ENCODE data around the gene MICAL3.

The MICAL3 gene

DNA sequence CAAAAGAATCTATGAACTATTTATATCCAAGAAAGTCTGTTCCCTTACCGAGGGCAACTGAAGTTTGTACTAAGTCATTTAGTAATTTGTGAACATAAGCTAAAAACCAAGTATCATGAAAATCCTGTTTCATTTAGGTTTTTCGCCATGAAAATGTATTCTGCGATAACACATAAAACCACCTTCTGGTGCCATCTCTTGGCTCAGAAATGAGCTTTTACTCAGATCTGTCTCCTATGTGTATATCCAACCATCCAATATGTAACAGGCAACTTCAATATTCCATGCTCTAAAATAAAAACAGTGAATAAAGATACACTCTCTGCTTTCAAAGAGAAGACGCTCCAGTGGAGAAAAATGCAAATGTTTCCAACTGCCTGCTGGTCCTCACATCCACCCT lies 132.0 kb downstream of the MICAL3 start:
- Mint-ChIP-seq H3K9me3 (no peaks in the 10 kb centered on the region), H3K27ac (ENCODE audit: low read depth) (no peak overlapping the region), H3K36me3 (ENCODE audit: insufficient read depth) (peaks cover 34% of the 10 kb centered on the region), H3K4me3 (no peak overlapping the region), H3K4me1 (no peaks in the 10 kb centered on the region), H3K27me3 (no peaks in the 10 kb centered on the region)
- no peak for ATAC-seq (replicated peaks; ENCODE audit: extremely low read depth, poor library complexity, severe bottlenecking)
- no peak for DNase-seq (ENCODE audit: low spot score in 2 of 2)

DNA sequence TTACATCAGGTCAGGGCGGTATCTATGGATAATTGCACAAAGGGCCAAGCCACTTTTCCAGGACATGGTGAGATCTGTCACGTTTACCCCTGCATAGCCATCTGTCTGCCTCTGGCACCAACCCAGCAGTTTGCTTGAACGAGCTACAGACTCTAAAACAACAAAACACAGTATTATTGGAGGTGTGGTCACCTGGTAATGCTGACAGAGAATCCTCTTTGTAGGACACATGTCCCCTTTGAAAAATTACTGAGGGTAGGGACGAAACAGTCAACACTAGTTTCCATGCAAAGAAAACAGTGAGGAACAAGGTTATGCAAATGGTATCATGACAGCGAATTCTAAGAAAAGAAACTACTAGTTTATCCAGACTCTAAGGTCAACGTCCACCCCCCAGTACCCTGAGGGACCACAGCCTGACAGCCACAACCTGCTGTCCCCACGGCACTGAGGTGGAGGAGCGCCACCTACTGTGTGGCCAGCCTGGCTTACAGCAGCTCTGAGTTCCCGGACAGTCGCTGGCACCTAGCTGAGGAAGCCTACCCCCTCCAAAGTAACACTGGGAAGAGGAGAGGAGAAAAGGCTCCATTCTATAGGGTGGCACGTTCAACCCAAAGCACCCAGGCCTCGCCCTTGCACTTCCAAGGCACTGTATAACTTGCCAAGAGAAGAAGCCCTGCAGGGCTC lies 132.7 kb downstream of the MICAL3 start:
- no peaks in the 10 kb centered on the region for H3K4me1 Mint-ChIP-seq
- H3K36me3 Mint-ChIP-seq (ENCODE audit: insufficient read depth) = peaks cover 37% of the 10 kb centered on the region
- DNase-seq (ENCODE audit: low spot score in 2 of 2) (no peak), ATAC-seq (replicated peaks; ENCODE audit: extremely low read depth, poor library complexity, severe bottlenecking) (no peak)
- no peaks in the 10 kb centered on the region for H3K9me3 Mint-ChIP-seq
- no peaks in the 10 kb centered on the region for H3K27me3 Mint-ChIP-seq
- H3K27ac Mint-ChIP-seq (ENCODE audit: low read depth) = no peak overlapping the region
- H3K4me3 Mint-ChIP-seq = no peak overlapping the region

DNA sequence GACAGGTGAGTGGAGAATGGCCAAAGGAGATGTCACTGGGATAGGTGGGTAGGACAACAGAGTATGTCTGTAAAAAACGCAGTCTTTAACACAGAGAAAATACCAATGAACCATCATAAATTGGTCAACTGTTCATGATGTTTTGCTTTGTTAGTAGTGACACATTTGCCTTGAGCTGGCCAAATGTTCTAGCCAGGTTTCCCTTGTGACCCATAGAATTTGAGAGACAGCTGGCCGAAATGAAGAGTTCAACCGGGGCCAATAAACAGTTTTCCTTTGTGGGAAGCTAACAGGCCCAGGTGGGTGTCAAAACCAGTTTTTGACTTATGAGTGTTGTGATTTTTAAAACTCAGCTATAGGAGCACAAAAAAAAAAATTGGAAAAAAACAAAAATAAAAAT lies 133.5 kb downstream of the MICAL3 start:
- no peak for ATAC-seq (replicated peaks; ENCODE audit: extremely low read depth, poor library complexity, severe bottlenecking)
- H3K27me3 Mint-ChIP-seq = no peaks in the 10 kb centered on the region
- no peak overlapping the region for H3K27ac Mint-ChIP-seq (ENCODE audit: low read depth)
- peaks cover 33% of the 10 kb centered on the region for H3K36me3 Mint-ChIP-seq (ENCODE audit: insufficient read depth)
- H3K4me1 Mint-ChIP-seq = no peaks in the 10 kb centered on the region
- H3K9me3 Mint-ChIP-seq = no peaks in the 10 kb centered on the region
- DNase-seq (ENCODE audit: low spot score in 2 of 2) = no peak
- H3K4me3 Mint-ChIP-seq = no peak overlapping the region

GRCh38 chr22:17890245-17890671 lies 134.1 kb downstream of the MICAL3 start:
- ATAC-seq (replicated peaks; ENCODE audit: extremely low read depth, poor library complexity, severe bottlenecking) (no peak), DNase-seq (ENCODE audit: low spot score in 2 of 2) (no peak)
- Mint-ChIP-seq H3K9me3 (no peaks in the 10 kb centered on the region), H3K4me3 (no peak overlapping the region), H3K4me1 (no peaks in the 10 kb centered on the region), H3K27ac (ENCODE audit: low read depth) (no peak overlapping the region), H3K27me3 (no peaks in the 10 kb centered on the region), H3K36me3 (ENCODE audit: insufficient read depth) (peaks cover 30% of the 10 kb centered on the region)

- Mint-ChIP-seq H3K27me3 (no peaks in the 10 kb centered on the region), H3K27ac (ENCODE audit: low read depth) (no peak overlapping the region), H3K4me3 (no peak overlapping the region), H3K9me3 (no peaks in the 10 kb centered on the region), H3K4me1 (no peaks in the 10 kb centered on the region), H3K36me3 (ENCODE audit: insufficient read depth) (peaks cover 32% of the 10 kb centered on the region)
- DNase-seq (ENCODE audit: low spot score in 2 of 2) = no peak
- ATAC-seq (replicated peaks; ENCODE audit: extremely low read depth, poor library complexity, severe bottlenecking) = no peak
Observed at GRCh38 chr22:17888855-17889254, 135.5 kb downstream of the MICAL3 start.

DNA sequence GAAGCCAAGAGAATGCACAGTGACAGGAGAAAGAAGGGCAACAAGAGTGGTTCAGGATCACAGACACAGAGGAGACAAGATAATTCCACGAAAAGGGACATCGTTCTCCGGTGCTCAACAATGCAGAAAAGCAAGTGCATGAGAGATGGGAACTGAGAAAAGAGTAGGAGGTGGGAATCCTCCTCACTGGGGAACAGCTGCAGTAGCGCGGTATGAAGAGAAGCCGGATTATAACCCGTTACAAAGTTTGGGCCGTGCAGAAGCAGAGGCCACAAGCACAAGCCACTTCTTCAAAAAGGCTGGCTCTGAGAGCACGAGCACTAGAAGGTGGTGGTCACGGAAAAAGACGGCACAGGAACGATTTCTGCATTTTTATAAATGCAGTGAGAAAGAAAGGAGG lies 135.9 kb downstream of the MICAL3 start:
- no peak overlapping the region for H3K27ac Mint-ChIP-seq (ENCODE audit: low read depth)
- H3K9me3 Mint-ChIP-seq = no peaks in the 10 kb centered on the region
- peaks cover 29% of the 10 kb centered on the region for H3K36me3 Mint-ChIP-seq (ENCODE audit: insufficient read depth)
- H3K4me1 Mint-ChIP-seq = no peaks in the 10 kb centered on the region
- ATAC-seq (replicated peaks; ENCODE audit: extremely low read depth, poor library complexity, severe bottlenecking) (no peak), DNase-seq (ENCODE audit: low spot score in 2 of 2) (no peak)
- H3K27me3 Mint-ChIP-seq = no peaks in the 10 kb centered on the region
- H3K4me3 Mint-ChIP-seq = no peak overlapping the region

DNA sequence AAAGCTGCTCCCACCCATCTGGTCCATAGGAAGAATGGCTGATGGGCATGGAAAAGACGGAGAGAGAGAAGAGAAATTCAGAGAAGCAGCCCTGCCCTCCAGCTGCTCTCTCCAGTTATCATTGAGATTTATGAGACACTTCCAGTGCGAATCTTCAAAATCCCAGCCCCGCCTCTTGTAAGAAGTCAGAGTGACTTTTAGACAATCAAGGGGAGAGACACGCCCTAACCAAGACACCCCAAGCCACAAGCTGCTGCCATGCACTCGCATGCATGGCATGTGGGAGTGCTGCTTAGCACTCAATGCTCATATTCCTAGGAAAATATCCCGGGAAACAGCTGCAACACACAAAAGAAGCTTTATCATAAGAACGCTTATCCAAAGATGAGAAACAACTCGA lies 139.5 kb downstream of the MICAL3 start:
- H3K4me1 Mint-ChIP-seq = peaks cover 6% of the 10 kb centered on the region
- H3K4me3 Mint-ChIP-seq = no peak overlapping the region
- DNase-seq (ENCODE audit: low spot score in 2 of 2) = no peak
- ATAC-seq (replicated peaks; ENCODE audit: extremely low read depth, poor library complexity, severe bottlenecking) = no peak
- H3K9me3 Mint-ChIP-seq = no peaks in the 10 kb centered on the region
- H3K36me3 Mint-ChIP-seq (ENCODE audit: insufficient read depth) = peaks cover 19% of the 10 kb centered on the region
- H3K27ac Mint-ChIP-seq (ENCODE audit: low read depth) = no peak overlapping the region
- no peaks in the 10 kb centered on the region for H3K27me3 Mint-ChIP-seq

DNA sequence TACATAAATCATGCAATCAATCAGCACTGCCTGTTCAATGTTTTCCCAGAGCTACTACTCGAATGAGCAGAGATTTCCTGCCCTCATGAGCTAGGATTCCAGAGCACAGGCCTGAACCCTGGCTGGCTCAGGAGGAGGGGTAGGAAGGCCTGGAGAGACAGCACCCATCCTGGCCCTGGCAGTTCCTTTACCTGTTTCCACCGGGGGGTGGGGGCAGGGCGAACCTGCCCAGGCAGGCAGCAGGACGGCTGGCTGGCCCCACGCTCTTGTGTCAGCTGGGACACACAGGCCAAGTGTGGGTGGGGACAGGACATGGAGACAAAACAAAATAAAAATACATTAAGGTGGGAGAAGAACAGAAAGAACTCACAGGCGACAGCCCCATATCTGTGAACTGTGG lies 140.3 kb downstream of the MICAL3 start:
- Mint-ChIP-seq H3K27me3 (no peaks in the 10 kb centered on the region), H3K4me3 (no peak overlapping the region)
- no peak for DNase-seq (ENCODE audit: low spot score in 2 of 2)

DNA sequence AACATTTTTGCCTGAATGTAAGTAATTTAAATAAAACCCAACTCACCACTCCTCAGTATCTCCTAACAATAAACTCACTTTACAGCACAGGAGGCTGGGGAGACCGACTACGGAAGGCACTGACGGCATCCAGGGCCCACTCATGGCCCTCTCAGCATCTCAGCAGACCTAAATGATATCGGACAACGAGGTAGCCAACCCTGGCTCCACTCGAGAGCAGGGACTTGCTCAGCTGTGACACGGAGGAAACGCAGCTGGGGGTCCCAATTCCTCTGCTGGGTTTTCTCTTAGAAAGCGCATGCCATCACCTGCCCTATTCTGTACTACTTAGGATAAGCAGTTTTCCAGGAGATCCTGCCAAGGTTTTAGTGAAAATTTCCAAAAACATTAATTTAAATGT lies 141.0 kb downstream of the MICAL3 start:
- H3K36me3 Mint-ChIP-seq (ENCODE audit: insufficient read depth) = peaks cover 19% of the 10 kb centered on the region

More for the DNA sequence above, 140.3 kb downstream of the MICAL3 start:
- Mint-ChIP-seq H3K36me3 (ENCODE audit: insufficient read depth) (peaks cover 21% of the 10 kb centered on the region), H3K4me1 (peaks cover 6% of the 10 kb centered on the region), H3K9me3 (no peaks in the 10 kb centered on the region), H3K27ac (ENCODE audit: low read depth) (no peak overlapping the region)
- ATAC-seq (replicated peaks; ENCODE audit: extremely low read depth, poor library complexity, severe bottlenecking) = no peak

GRCh38 chr22:17882727-17883126 lies 141.6 kb downstream of the MICAL3 start:
- Mint-ChIP-seq H3K9me3 (no peaks in the 10 kb centered on the region), H3K4me1 (peaks cover 6% of the 10 kb centered on the region), H3K27me3 (no peaks in the 10 kb centered on the region), H3K27ac (ENCODE audit: low read depth) (no peak overlapping the region), H3K36me3 (ENCODE audit: insufficient read depth) (peaks cover 19% of the 10 kb centered on the region), H3K4me3 (no peak overlapping the region)
- no peak for DNase-seq (ENCODE audit: low spot score in 2 of 2)
- no peak for ATAC-seq (replicated peaks; ENCODE audit: extremely low read depth, poor library complexity, severe bottlenecking)

More for the DNA sequence above, 141.0 kb downstream of the MICAL3 start:
- Mint-ChIP-seq H3K27ac (ENCODE audit: low read depth) (no peak overlapping the region), H3K4me1 (peaks cover 6% of the 10 kb centered on the region), H3K9me3 (no peaks in the 10 kb centered on the region), H3K4me3 (no peak overlapping the region), H3K27me3 (no peaks in the 10 kb centered on the region)
- DNase-seq (ENCODE audit: low spot score in 2 of 2) = no peak
- no peak for ATAC-seq (replicated peaks; ENCODE audit: extremely low read depth, poor library complexity, severe bottlenecking)

GRCh38 chr22:17882162-17882561 lies 142.2 kb downstream of the MICAL3 start:
- DNase-seq (ENCODE audit: low spot score in 2 of 2) = no peak
- no peaks in the 10 kb centered on the region for H3K27me3 Mint-ChIP-seq
- ATAC-seq (replicated peaks; ENCODE audit: extremely low read depth, poor library complexity, severe bottlenecking) = no peak
- H3K36me3 Mint-ChIP-seq (ENCODE audit: insufficient read depth) = peaks cover 15% of the 10 kb centered on the region
- no peak overlapping the region for H3K4me3 Mint-ChIP-seq
- peaks cover 6% of the 10 kb centered on the region for H3K4me1 Mint-ChIP-seq
- H3K9me3 Mint-ChIP-seq = no peaks in the 10 kb centered on the region
- H3K27ac Mint-ChIP-seq (ENCODE audit: low read depth) = no peak overlapping the region

DNA sequence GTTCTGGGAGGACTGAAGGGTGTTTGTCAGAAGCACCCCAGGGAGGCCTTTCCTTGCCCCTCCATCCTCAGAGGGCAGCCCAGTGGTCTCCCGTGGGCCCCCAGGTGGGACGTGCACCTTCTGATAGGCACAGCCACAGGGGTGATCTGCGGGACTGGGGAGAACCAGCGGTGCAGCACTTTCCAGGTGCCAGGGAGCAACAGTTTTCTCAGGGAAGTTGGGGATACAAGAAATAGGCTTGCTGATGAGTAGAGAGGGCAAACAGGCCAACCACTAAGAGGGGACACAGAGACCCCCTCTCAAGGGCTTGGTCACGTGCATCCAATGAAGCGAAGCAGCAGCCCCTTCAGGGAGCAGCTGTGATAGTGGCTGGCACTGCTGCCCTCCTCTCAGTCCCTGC lies 143.0 kb downstream of the MICAL3 start:
- H3K27ac Mint-ChIP-seq (ENCODE audit: low read depth) = no peak overlapping the region
- ATAC-seq (replicated peaks; ENCODE audit: extremely low read depth, poor library complexity, severe bottlenecking) (no peak), DNase-seq (ENCODE audit: low spot score in 2 of 2) (no peak)
- H3K4me1 Mint-ChIP-seq = peaks cover 6% of the 10 kb centered on the region
- no peaks in the 10 kb centered on the region for H3K9me3 Mint-ChIP-seq
- no peaks in the 10 kb centered on the region for H3K27me3 Mint-ChIP-seq
- no peak overlapping the region for H3K4me3 Mint-ChIP-seq
- peaks cover 11% of the 10 kb centered on the region for H3K36me3 Mint-ChIP-seq (ENCODE audit: insufficient read depth)

GRCh38 chr22:17880468-17880867 lies 143.9 kb downstream of the MICAL3 start:
- H3K27ac Mint-ChIP-seq (ENCODE audit: low read depth) = no peak overlapping the region
- H3K4me3 Mint-ChIP-seq = no peak overlapping the region
- no peaks in the 10 kb centered on the region for H3K9me3 Mint-ChIP-seq
- DNase-seq (ENCODE audit: low spot score in 2 of 2) (no peak), ATAC-seq (replicated peaks; ENCODE audit: extremely low read depth, poor library complexity, severe bottlenecking) (no peak)
- H3K4me1 Mint-ChIP-seq = peaks cover 6% of the 10 kb centered on the region
- H3K27me3 Mint-ChIP-seq = no peaks in the 10 kb centered on the region
- peaks cover 11% of the 10 kb centered on the region for H3K36me3 Mint-ChIP-seq (ENCODE audit: insufficient read depth)
